H1 (cell line): ENCODE measurements around the gene PRMT1. TPM values are rescaled to one million over a fixed set of nuclear protein-coding genes. Genes with fewer than 3 reads are reported as not detected.

Experiments
- CTCF ChIA-PET: fragments of 300-600 bp; sonication (Branson Sonifier 250); formaldehyde crosslinking; loops from one replicate; lab custom pipeline; 2021; ENCODE audit not compliant: partially characterized antibody; lab: Charles Lee
- POLR2A ChIA-PET: fragments of 300-600 bp; sonication (Branson Sonifier 250); formaldehyde crosslinking; loops from one replicate; lab custom pipeline; 2021; ENCODE audit warnings: inconsistent platforms; ENCODE audit not compliant: partially characterized antibody; lab: Charles Lee
- DNase-seq, 2 experiments: peaks; one replicate each; pipeline versions ENCODE4 v3.0.0 to v3.0.0-alpha.2; 2010 to 2022; ENCODE audit warnings: low spot score in 2 of 2, low read depth in 1 of 2, mixed read lengths in 1 of 2
- FAIRE-seq: peaks from 2 replicates; lab custom pipeline; 2011; peaks lifted over from hg19 to GRCh38; lab: Jason Lieb, UNC
- H2AFZ ChIP-seq: 2 replicates; pipeline ENCODE4 v1.8.1; 2012; ENCODE audit warnings: low read length, inconsistent platforms
- H2AK5ac ChIP-seq: 2 replicates; pipeline ENCODE4 v1.6.1; 2013; ENCODE audit warnings: low read depth, low read length
- H2BK120ac ChIP-seq: replicated peaks from 2 replicates; pipeline ENCODE3; 2013; ENCODE audit warnings: low read depth, low read length, inconsistent platforms
- H2BK12ac ChIP-seq: 2 replicates; pipeline ENCODE4 v1.6.1; 2013; ENCODE audit warnings: low read depth, low read length
- H2BK15ac ChIP-seq: 2 replicates; pipeline ENCODE4 v1.6.1; 2013; ENCODE audit warnings: low read length
- H2BK20ac ChIP-seq: 2 replicates; pipeline ENCODE4 v1.6.1; 2013; ENCODE audit warnings: low read length
- H2BK5ac ChIP-seq: 2 replicates; pipeline ENCODE4 v1.6.1; 2013; ENCODE audit warnings: low read depth, low read length
- H3K14ac ChIP-seq: 2 replicates; pipeline ENCODE4 v1.6.1; 2013; ENCODE audit warnings: inconsistent platforms; ENCODE audit not compliant: insufficient read length
- H3K18ac ChIP-seq: 2 replicates; pipeline ENCODE4 v1.6.1; 2013; ENCODE audit warnings: low read length; ENCODE audit errors: extremely low read depth
- H3K23ac ChIP-seq: 2 replicates; pipeline ENCODE4 v1.6.1; 2013; ENCODE audit warnings: inconsistent platforms; ENCODE audit not compliant: insufficient read length
- H3K23me2 ChIP-seq: 2 replicates; pipeline ENCODE4 v1.6.1; 2013; ENCODE audit warnings: low read depth, low read length
- H3K27ac ChIP-seq: 2 replicates; pipeline ENCODE4 v1.6.1; 2011; ENCODE audit warnings: low read depth, low read length, inconsistent platforms
- H3K27me3 ChIP-seq, 4 experiments: replicated peaks in 1 of 4; 1 replicate in 1 of 4; 2 replicates in 3 of 4; pipeline versions ENCODE4 v1.6.1 to v1.8.1; 2011 to 2013; ENCODE audit warnings: low read length in 3 of 4, mild to moderate bottlenecking in 3 of 4, inconsistent platforms in 2 of 4, mixed read lengths in 2 of 4, moderate library complexity in 1 of 4; ENCODE audit not compliant: control insufficient read depth in 3 of 4, insufficient read depth in 3 of 4; ENCODE audit errors: extremely low read depth in 1 of 4
- H3K36me3 ChIP-seq, 4 experiments: 2 replicates each; pipeline versions ENCODE4 v1.6.1 to v1.8.1; 2011 to 2013; ENCODE audit warnings: mild to moderate bottlenecking in 4 of 4, low read length in 3 of 4, moderate library complexity in 2 of 4, control low read depth in 1 of 4, inconsistent platforms in 1 of 4; ENCODE audit not compliant: insufficient read depth in 4 of 4, control insufficient read depth in 2 of 4
- H3K4ac ChIP-seq: replicated peaks from 2 replicates; pipeline ENCODE3; 2013; ENCODE audit warnings: low read length, low read depth, mixed read lengths, inconsistent platforms; ENCODE audit not compliant: insufficient read length
- H3K4me1 ChIP-seq, 4 experiments: replicated peaks in 1 of 4; 1 replicate in 1 of 4; 2 replicates in 3 of 4; pipeline versions ENCODE4 v1.6.1 to v1.8.1; 2011 to 2013; ENCODE audit warnings: low read length in 3 of 4, inconsistent platforms in 2 of 4, mixed read lengths in 1 of 4; ENCODE audit not compliant: insufficient read depth in 4 of 4, control insufficient read depth in 3 of 4
- H3K4me2 ChIP-seq, 2 experiments: 2 replicates each; pipeline versions ENCODE4 v1.6.1 to v1.8.1; 2011 to 2013; ENCODE audit warnings: low read depth in 2 of 2, low read length in 2 of 2, control low read depth in 1 of 2, inconsistent platforms in 1 of 2, mild to moderate bottlenecking in 1 of 2; ENCODE audit not compliant: insufficient read depth in 1 of 2
- H3K4me3 ChIP-seq, 4 experiments: fragments of 200-600, 300-600 bp in 1 of 4; sonication (generic), shearing (Covaris generic), sonication (Bioruptor Twin) in 1 of 4; 2 replicates each; pipeline versions ENCODE4 v1.5.1 to v1.8.1; 2011 to 2016; ENCODE audit warnings: low read length in 4 of 4, low read depth in 3 of 4, control low read depth in 2 of 4, inconsistent platforms in 2 of 4, mild to moderate bottlenecking in 2 of 4, mixed read lengths in 1 of 4, moderate library complexity in 1 of 4; ENCODE audit not compliant: insufficient read depth in 2 of 4; ENCODE audit errors: extremely low read depth in 1 of 4
- H3K56ac ChIP-seq: replicated peaks from 2 replicates; pipeline ENCODE3; 2013; ENCODE audit warnings: low read depth, mild to moderate bottlenecking, mixed read lengths, low read length, inconsistent platforms; ENCODE audit not compliant: insufficient read length
- H3K79me1 ChIP-seq: 2 replicates; pipeline ENCODE4 v1.6.1; 2013; ENCODE audit warnings: low read depth, low read length, control low read depth
- H3K79me2 ChIP-seq, 2 experiments: 2 replicates each; pipeline versions ENCODE4 v1.6.1 to v1.8.1; 2012 to 2013; ENCODE audit warnings: low read length in 2 of 2, mild to moderate bottlenecking in 2 of 2, inconsistent platforms in 1 of 2; ENCODE audit not compliant: insufficient read depth in 2 of 2, control insufficient read depth in 1 of 2
- H3K9ac ChIP-seq, 4 experiments: replicated peaks in 1 of 4; 1 replicate in 1 of 4; 2 replicates in 3 of 4; pipeline versions ENCODE4 v1.6.1 to v1.8.1; 2011 to 2013; ENCODE audit warnings: low read depth in 3 of 4, low read length in 3 of 4, control low read depth in 2 of 4, mild to moderate bottlenecking in 2 of 4, moderate library complexity in 2 of 4, inconsistent platforms in 1 of 4; ENCODE audit errors: extremely low read depth in 1 of 4
- H3K9me3 ChIP-seq, 2 experiments: 2 replicates each; pipeline versions ENCODE4 v1.6.1 to v1.8.1; 2012 to 2013; ENCODE audit warnings: mild to moderate bottlenecking in 2 of 2, moderate library complexity in 2 of 2, control low read depth in 1 of 2, inconsistent platforms in 1 of 2, low read depth in 1 of 2, low read length in 1 of 2, mixed read lengths in 1 of 2; ENCODE audit not compliant: insufficient read depth in 2 of 2
- H4K20me1 ChIP-seq, 2 experiments: replicated peaks in 1 of 2; 2 replicates each; pipeline versions ENCODE3 to v1.8.1; 2011 to 2013; ENCODE audit warnings: inconsistent platforms in 2 of 2, low read length in 2 of 2, mild to moderate bottlenecking in 1 of 2; ENCODE audit not compliant: insufficient read depth in 2 of 2, control insufficient read depth in 1 of 2
- H4K5ac ChIP-seq: 2 replicates; pipeline ENCODE4 v1.6.1; 2013; ENCODE audit warnings: low read length, low read depth, mixed read lengths, inconsistent platforms; ENCODE audit not compliant: insufficient read length
- H4K8ac ChIP-seq: 2 replicates; pipeline ENCODE4 v1.8.0; 2013; ENCODE audit warnings: mild to moderate bottlenecking, moderate library complexity, low read length, inconsistent platforms; ENCODE audit not compliant: insufficient read depth; ENCODE audit errors: extremely low read depth
- H4K91ac ChIP-seq: replicated peaks from 2 replicates; pipeline ENCODE3; 2013; ENCODE audit warnings: low read length, mixed read lengths, inconsistent platforms; ENCODE audit not compliant: insufficient read length
- CEBPB ChIP-seq: IDR thresholded peaks from 2 replicates; pipeline ENCODE4 v1.6.1; 2012; ENCODE audit warnings: low read depth, low read length
- EGR1 ChIP-seq: IDR thresholded peaks from 2 replicates; pipeline ENCODE4 v1.6.1; 2011; ENCODE audit warnings: low read depth, low read length, borderline replicate concordance
- TAF1 ChIP-seq: IDR thresholded peaks from 2 replicates; pipeline ENCODE4 v1.6.1; 2011; ENCODE audit warnings: mild to moderate bottlenecking, low read depth, low read length
- WGBS, 2 experiments: shearing (Covaris generic) in 1 of 2; methylation state at CpG; one replicate each; pipeline versions ENCODE4 v1.1.6 to v1.1.7; 2013 to 2015; ENCODE audit warnings: low lambda C conversion rate in 2 of 2, mixed read lengths in 2 of 2, inconsistent platforms in 1 of 2, low coverage in 1 of 2, missing lambda C conversion rate in 1 of 2; ENCODE audit not compliant: insufficient replicate concordance in 2 of 2, insufficient coverage in 1 of 2, insufficient read length in 1 of 2; ENCODE audit errors: extremely low coverage in 1 of 2, missing lambda C conversion rate in 1 of 2; 5-methylcytosine and 5-hydroxymethylcytosine counted together
- polyA plus RNA-seq, 7 experiments: library from polyadenylated mRNA; depleted of rRNA in 3 of 7; stranded (reverse) in 5 of 7; unstranded in 2 of 7; fragments of >200 nt in 5 of 7; fragments of 200-250 nt in 2 of 7; gene quantifications; 1 replicate in 5 of 7; 2 replicates in 1 of 7; 4 replicates in 1 of 7; pipeline versions ENCODE4 v1.2.1 to v1.2.3, GENCODE V29; 2011 to 2013; ENCODE audit warnings: missing spikeins in 2 of 7, mixed read lengths in 2 of 7
- total RNA-seq: library from RNA; stranded (reverse); fragmentation: NEBNext Ultra II Directional; extraction: Animal tissue kit (Norgen Biotek cat#: 25700); gene quantifications from 2 replicates; pipeline ENCODE4 v1.2.1, GENCODE V29; 2021
- TF ChIP-seq, protein P1 (sequence below): IDR thresholded peaks from 2 replicates; pipeline ENCODE4 v1.6.1; 2012; ENCODE audit warnings: low read length, inconsistent platforms
- TF ChIP-seq, protein P2 (sequence below): IDR thresholded peaks from 2 replicates; pipeline ENCODE4 v1.6.1; 2012; ENCODE audit warnings: inconsistent platforms

The PRMT1 gene
- total and polyA plus RNA-seq, 2 of the 8 experiments (the other 6 are each of a cell fraction or from before 2014, with no cell fraction given): 561 to 1,215 TPM

DNA sequence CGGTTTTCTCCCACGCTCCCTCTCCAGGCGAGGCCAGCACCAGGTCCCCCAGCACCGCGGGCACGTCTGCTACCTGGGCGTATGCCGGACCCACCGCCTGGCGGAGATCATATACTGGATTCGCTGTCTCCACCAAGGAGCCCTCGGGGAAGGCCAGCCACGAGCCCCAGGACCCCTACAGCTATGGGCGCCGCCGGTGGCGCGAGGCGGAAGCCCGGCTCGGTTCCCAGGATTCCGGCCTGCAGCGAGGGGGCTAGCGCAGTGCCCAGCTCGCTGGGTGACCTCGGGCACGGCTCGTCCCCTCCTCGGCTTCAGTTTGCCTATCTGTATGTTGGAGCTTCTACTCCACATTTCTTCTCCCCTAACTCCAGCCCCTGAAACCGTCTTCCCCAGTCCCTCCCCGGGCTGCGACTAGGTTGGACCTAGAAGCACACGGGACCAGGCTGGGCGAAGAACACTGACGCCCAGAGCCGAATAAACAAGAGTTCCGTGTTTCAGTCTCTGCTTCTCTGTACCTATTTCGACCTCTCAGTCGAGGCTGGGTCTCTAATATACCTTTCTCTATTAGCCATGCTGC is 13.1 kb downstream of the PRMT1 start:
- Histone ChIP-seq H4K20me1 (peaks cover 7 to 25% of the 10 kb centered on the region in 2 experiments), H4K8ac (no peak overlapping the region), H3K79me2 (peaks cover 0 to 12% of the 10 kb centered on the region in 2 experiments; a peak in 1 of 4 replicates), H2BK12ac (0 out of 2 replicates have a peak overlapping the region, but pooled peaks have one; percentile 60), H3K4ac (peak overlapping the region; percentile 94), H2BK20ac (no peak overlapping the region), H3K27me3 (no peaks in the 10 kb centered on the region), H2BK120ac (peak overlapping the region; percentile 10), H3K56ac (peak overlapping the region; percentile 63), H3K79me1 (peaks cover 6% of the 10 kb centered on the region; the same call in 1 of the 2 replicates), H3K23me2 (peaks cover 20% of the 10 kb centered on the region), H3K4me1 (peaks cover 0 to 25% (median 13%) of the 10 kb centered on the region in 4 experiments; a peak in 6 of 7 replicates), H3K14ac (no peak overlapping the region), H3K9me3 (no peaks in the 10 kb centered on the region), H3K4me3 (peak overlapping the region; percentile 88 to 94 (median 92)), H2BK15ac (peak overlapping the region; percentile 72; the same call in 1 of the 2 replicates), H2BK5ac (peak overlapping the region; percentile 84), H2AFZ (no peak overlapping the region), H2AK5ac (no peak overlapping the region; the same call in 1 of the 2 replicates), H3K18ac (peak overlapping the region; percentile 68), H3K9ac (peak overlapping the region; percentile 52 to 91 (median 84)), H3K23ac (no peak overlapping the region), H3K36me3 (peaks cover 10 to 31% (median 18%) of the 10 kb centered on the region in 4 experiments), H3K27ac (peak overlapping the region; percentile 57; the same call in 1 of the 2 replicates), H3K4me2 (peak overlapping the region; percentile 93 to 99), H4K5ac (no peak overlapping the region), H4K91ac (no peak overlapping the region)
- FAIRE-seq (no peak), DNase-seq (no peak)
- ChIA-PET POLR2A (interaction anchor here (0.5 to 12.2 kb wide), 38 partner anchors 10 to 194 kb away, joined by 3 to 168 read pairs (median 4); partner anchors contain the start of genes AKT1S1, AP2A1, BCL2L12 and FUZ), CTCF (interaction anchor here (0.6 to 3.4 kb wide), 12 partner anchors 9 to 160 kb away, joined by 3 to 11 read pairs (median 4); partner anchors contain the start of genes IRF3 and PTOV1)
- WGBS, 2 experiments: 2% methylated on average over 39 of the region's 39 CpGs; no CpG with 5 or more reads in 1 of the 2 experiments
- TF ChIP-seq CEBPB (no peak), EGR1 (no peak), TAF1 (no peak)
- TF ChIP-seq, protein P1, sequence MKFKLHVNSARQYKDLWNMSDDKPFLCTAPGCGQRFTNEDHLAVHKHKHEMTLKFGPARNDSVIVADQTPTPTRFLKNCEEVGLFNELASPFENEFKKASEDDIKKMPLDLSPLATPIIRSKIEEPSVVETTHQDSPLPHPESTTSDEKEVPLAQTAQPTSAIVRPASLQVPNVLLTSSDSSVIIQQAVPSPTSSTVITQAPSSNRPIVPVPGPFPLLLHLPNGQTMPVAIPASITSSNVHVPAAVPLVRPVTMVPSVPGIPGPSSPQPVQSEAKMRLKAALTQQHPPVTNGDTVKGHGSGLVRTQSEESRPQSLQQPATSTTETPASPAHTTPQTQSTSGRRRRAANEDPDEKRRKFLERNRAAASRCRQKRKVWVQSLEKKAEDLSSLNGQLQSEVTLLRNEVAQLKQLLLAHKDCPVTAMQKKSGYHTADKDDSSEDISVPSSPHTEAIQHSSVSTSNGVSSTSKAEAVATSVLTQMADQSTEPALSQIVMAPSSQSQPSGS: 0 out of 2 replicates have a peak, but pooled peaks have one; percentile 8
- TF ChIP-seq, protein P2, sequence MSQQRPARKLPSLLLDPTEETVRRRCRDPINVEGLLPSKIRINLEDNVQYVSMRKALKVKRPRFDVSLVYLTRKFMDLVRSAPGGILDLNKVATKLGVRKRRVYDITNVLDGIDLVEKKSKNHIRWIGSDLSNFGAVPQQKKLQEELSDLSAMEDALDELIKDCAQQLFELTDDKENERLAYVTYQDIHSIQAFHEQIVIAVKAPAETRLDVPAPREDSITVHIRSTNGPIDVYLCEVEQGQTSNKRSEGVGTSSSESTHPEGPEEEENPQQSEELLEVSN: 0 out of 2 replicates have a peak, but pooled peaks have one; percentile 20
